Activated naive CD8-positive, alpha-beta T cell treated with anti-CD3 and anti-CD28 coated beads, Interleukin-2, amount 10 ng/mL, durations not matched to agents 7 days and 5 days (primary cell): ENCODE data around the gene VPS45. TPM values are rescaled to one million over a fixed set of nuclear protein-coding genes. Genes with fewer than 3 reads are reported as not detected.

Source experiments
- ATAC-seq: fragments of 150-1000 bp; cut with Tn5 transposase; one replicate; pipeline ENCODE4 v1.10.0; 2021; ENCODE audit warnings: low read depth, moderate library complexity
- POLR2A ChIA-PET: fragments of 350-600 bp; sonication (Branson Sonifier 250); formaldehyde crosslinking; loops from one replicate; lab custom pipeline; 2021; ENCODE audit warnings: antibody characterized with exemption; lab: Charles Lee
- DNase-seq: peaks from one replicate; pipeline ENCODE4 v3.0.0; 2021
- H3K27ac Mint-ChIP-seq: one replicate; pipeline ENCODE4 v1.8.0; 2022; ENCODE audit warnings: mild to moderate bottlenecking, mixed read lengths
- H3K27me3 Mint-ChIP-seq: one replicate; pipeline ENCODE4 v1.8.0; 2022; ENCODE audit warnings: mild to moderate bottlenecking, moderate library complexity, mixed read lengths
- H3K36me3 Mint-ChIP-seq: one replicate; pipeline ENCODE4 v1.8.0; 2021; ENCODE audit warnings: mild to moderate bottlenecking, mixed read lengths
- H3K4me1 Mint-ChIP-seq: one replicate; pipeline ENCODE4 v1.8.0; 2021; ENCODE audit warnings: mixed read lengths
- H3K4me3 Mint-ChIP-seq: one replicate; pipeline ENCODE4 v1.8.0; 2022; ENCODE audit warnings: mild to moderate bottlenecking, moderate library complexity, mixed read lengths
- H3K9me3 Mint-ChIP-seq: one replicate; pipeline ENCODE4 v1.8.0; 2021; ENCODE audit warnings: mixed read lengths
- total RNA-seq, 2 experiments: library from RNA; stranded (reverse); gene quantifications; one replicate each; pipeline ENCODE4 v1.2.3, GENCODE V29; 2021

VPS45 gene
- total RNA-seq, 2 experiments from 2014 or later, result 41.1 to 42.6 TPM

DNA sequence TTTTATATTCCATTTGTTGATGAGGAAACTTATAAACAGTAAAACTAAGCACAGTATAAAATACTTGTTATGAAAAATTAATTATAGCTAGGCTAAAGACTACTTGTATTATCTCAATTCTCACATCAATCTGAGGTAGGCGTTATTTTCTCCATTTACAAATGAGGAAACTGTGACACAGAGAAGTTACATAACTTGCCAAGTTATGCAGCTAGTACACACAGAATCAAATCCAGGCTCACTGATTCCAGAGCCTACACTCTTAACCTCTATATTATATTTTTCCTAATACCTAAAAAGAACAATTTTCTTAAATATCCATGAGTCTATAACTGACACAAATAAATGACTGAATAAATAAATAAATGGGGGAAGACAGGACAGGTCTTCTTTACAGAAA is 11.2 kb upstream of the VPS45 start:
- POLR2A ChIA-PET, result no interaction called here
- Mint-ChIP-seq H3K9me3 (peaks cover 3% of the 10 kb centered on the region), H3K4me3 (no peak overlapping the region), H3K4me1 (peaks cover 5% of the 10 kb centered on the region), H3K27me3 (peaks cover 9% of the 10 kb centered on the region), H3K27ac (no peak overlapping the region), H3K36me3 (no peaks in the 10 kb centered on the region)
- ATAC-seq, result no peak
- DNase-seq, result no peak

DNA sequence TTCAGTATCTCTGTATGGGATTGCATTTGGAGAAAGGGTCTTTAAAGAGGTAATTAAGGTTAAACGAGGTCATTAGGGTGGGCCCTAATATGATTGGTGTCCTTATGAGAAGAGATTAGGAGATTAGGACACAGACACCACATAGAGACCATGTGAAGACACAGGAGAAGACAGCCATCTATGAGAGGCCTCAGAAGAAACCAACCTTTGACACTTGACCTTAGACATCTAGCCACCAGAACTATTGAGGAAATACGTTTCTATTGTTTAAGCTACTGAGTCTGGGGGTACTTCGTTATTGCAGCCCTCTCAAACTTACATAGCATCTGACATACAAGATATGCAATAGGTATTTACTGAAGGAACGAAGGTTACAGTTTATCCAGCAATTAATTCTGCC is 7.3 kb upstream of the VPS45 start:
- no peak overlapping the region for H3K27ac Mint-ChIP-seq
- DNase-seq, result no peak
- POLR2A ChIA-PET, result no interaction called here
- no peak for ATAC-seq
- peaks cover 1% of the 10 kb centered on the region for H3K36me3 Mint-ChIP-seq
- H3K4me3 Mint-ChIP-seq, result no peak overlapping the region
- H3K4me1 Mint-ChIP-seq, result peaks cover 4% of the 10 kb centered on the region
- peaks cover 3% of the 10 kb centered on the region for H3K27me3 Mint-ChIP-seq
- H3K9me3 Mint-ChIP-seq, result peaks cover 3% of the 10 kb centered on the region

DNA sequence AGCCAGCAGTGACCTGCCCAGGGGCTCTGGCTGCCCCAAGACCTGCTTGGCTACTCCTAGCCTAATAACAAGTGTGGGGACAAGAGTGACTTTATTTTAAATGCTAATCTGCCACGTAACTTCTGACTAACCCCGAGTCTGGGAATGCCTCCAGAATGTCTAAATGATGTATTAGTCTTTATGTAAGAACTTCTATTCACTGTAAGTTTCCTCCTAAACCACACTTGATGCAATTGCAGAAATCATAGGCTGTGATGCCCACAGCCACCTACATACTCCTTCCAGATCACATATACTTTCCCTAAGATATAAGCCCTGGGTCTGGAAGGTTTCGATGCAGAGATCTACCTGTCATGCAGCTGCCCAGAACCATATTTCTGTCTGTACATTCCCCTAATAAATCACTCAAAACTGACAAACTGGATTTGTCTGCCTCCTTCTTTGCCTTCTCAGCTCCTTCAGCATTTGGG is 5.9 kb upstream of the VPS45 start:
- no peak for DNase-seq

DNA sequence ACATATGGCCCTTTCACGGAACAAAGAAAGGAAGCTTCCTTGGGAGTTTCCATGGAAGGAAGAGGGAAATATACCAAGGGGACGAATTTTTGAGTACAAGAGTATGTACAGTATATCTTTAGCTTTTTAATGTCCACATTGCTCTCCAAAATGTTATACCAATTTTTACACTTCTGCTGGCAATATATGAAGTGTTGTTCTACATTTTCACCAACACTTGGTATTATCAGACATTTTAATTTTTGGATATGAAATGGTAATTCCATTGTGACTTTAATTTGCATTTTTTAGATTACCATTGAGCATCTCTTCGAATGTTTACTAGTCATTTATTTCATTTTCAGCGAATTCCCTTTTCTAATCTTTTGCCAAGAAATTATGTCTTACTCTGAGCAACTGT is 5.5 kb upstream of the VPS45 start:
- Mint-ChIP-seq H3K4me3 (no peak overlapping the region), H3K27me3 (peaks cover 3% of the 10 kb centered on the region), H3K4me1 (peaks cover 13% of the 10 kb centered on the region), H3K27ac (no peak overlapping the region), H3K36me3 (peaks cover 1% of the 10 kb centered on the region), H3K9me3 (no peaks in the 10 kb centered on the region)
- ATAC-seq, result no peak
- no peak for DNase-seq
- POLR2A ChIA-PET, result interaction anchor here (1.0 kb wide), 1 partner anchor 175 kb away, joined by 3 read pairs; no protein-coding TSS in a partner anchor

More for the DNA sequence above, 5.9 kb upstream of the VPS45 start:
- H3K27ac Mint-ChIP-seq, result no peak overlapping the region
- no peak overlapping the region for H3K4me3 Mint-ChIP-seq
- no peak for ATAC-seq
- H3K27me3 Mint-ChIP-seq, result peaks cover 3% of the 10 kb centered on the region
- H3K36me3 Mint-ChIP-seq, result peaks cover 1% of the 10 kb centered on the region
- no peaks in the 10 kb centered on the region for H3K9me3 Mint-ChIP-seq
- peaks cover 11% of the 10 kb centered on the region for H3K4me1 Mint-ChIP-seq
- POLR2A ChIA-PET, result interaction anchor here (1.0 kb wide), 1 partner anchor 174 kb away, joined by 3 read pairs; no protein-coding TSS in a partner anchor

DNA sequence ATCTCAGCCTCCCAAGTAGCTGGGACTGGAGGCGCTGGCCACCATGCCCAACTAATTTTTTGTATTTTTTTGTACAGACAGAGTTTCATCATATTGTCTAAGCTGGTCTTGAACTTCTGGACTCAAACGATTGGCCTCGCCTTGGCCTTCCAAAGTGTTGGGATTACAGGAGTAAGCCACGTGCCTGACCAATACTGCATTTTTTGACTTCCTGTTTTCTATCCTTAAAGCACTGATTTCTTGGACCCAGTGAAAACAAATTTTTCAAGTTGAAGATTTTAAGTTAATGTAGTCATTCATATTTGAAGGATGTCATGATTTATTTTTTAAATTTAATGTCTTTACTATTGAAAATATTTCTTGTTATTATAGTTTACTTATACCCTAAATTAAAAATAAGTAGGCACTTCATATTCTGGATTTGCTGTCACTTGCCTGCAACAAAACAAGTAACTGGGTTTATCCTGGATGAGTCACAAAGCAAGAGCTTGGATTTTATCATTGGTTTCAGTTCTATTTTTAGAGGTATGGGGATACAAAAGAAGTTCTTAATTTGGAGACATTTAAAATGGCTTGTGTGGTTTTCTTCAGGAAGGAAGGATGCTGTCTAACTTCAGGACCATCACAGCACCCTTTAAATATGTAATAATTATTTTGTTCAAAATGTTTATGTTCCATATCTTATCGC is 2.2 kb upstream of the VPS45 start:
- ATAC-seq (no peak), DNase-seq (no peak)
- Mint-ChIP-seq H3K4me1 (peaks cover 31% of the 10 kb centered on the region), H3K9me3 (no peaks in the 10 kb centered on the region), H3K36me3 (peaks cover 10% of the 10 kb centered on the region), H3K4me3 (no peak overlapping the region), H3K27ac (no peak overlapping the region), H3K27me3 (peaks cover 3% of the 10 kb centered on the region)
- POLR2A ChIA-PET, result interaction anchor here (0.6 to 5.3 kb wide), 5 partner anchors 56 to 178 kb away, joined by 3 to 47 read pairs (median 5); partner anchors contain the start of genes OTUD7B and PLEKHO1

GRCh38 chr1:150066328-150066727 is 1.2 kb upstream of the VPS45 start:
- H3K9me3 Mint-ChIP-seq, result no peaks in the 10 kb centered on the region

DNA sequence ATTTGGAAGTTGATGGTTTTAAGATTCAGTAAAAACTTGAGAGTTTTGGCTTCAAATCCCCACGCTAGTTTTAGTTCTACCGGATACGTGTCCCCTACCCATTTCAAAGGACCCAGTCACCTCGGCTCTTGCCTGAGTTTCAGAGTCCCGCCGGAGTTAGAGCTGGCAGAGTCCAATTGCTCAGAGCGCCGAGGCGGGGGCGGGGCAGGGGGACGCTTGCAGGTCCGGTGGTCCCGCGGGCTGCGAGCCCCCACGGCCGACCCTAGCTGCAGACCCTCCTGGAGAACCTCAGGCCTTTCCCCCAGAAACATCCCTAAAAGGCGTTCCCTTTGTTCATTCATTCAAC is 765 bp upstream of the VPS45 start:
- H3K27ac Mint-ChIP-seq, result peak overlapping the region; percentile 93
- H3K27me3 Mint-ChIP-seq, result no peaks in the 10 kb centered on the region
- POLR2A ChIA-PET, result interaction anchor here (1.4 to 5.3 kb wide), 3 partner anchors 57 to 179 kb away, joined by 4 to 47 read pairs (median 6); partner anchors contain the start of gene OTUD7B
- ATAC-seq (peak; percentile 40), DNase-seq (peak; percentile 63)
- H3K9me3 Mint-ChIP-seq, result no peaks in the 10 kb centered on the region
- peaks cover 31% of the 10 kb centered on the region for H3K4me1 Mint-ChIP-seq
- peak overlapping the region; percentile 95 for H3K4me3 Mint-ChIP-seq
- peaks cover 10% of the 10 kb centered on the region for H3K36me3 Mint-ChIP-seq

More at GRCh38 chr1:150066328-150066727, 1.2 kb upstream of the VPS45 start:
- peaks cover 31% of the 10 kb centered on the region for H3K4me1 Mint-ChIP-seq
- POLR2A ChIA-PET, result interaction anchor here (1.6 to 5.3 kb wide), 2 partner anchors 57 to 179 kb away, joined by 6 to 47 read pairs; partner anchors contain the start of gene OTUD7B
- H3K27me3 Mint-ChIP-seq, result no peaks in the 10 kb centered on the region
- peak overlapping the region; percentile 95 for H3K4me3 Mint-ChIP-seq
- no peak for DNase-seq
- peaks cover 10% of the 10 kb centered on the region for H3K36me3 Mint-ChIP-seq
- ATAC-seq, result no peak
- H3K27ac Mint-ChIP-seq, result peak overlapping the region; percentile 93

- Mint-ChIP-seq H3K4me1 (peaks cover 34% of the 10 kb centered on the region), H3K27ac (peak overlapping the region; percentile 93), H3K36me3 (peaks cover 17% of the 10 kb centered on the region), H3K9me3 (no peaks in the 10 kb centered on the region), H3K4me3 (peak overlapping the region; percentile 95), H3K27me3 (no peaks in the 10 kb centered on the region)
- POLR2A ChIA-PET, result interaction anchor here (0.6 to 5.3 kb wide), 14 partner anchors 21 to 224 kb away, joined by 3 to 47 read pairs (median 4); partner anchors contain the start of gene PLEKHO1
- ATAC-seq (no peak), DNase-seq (no peak)
Measured at GRCh38 chr1:150068109-150068435, 496 bp downstream of the VPS45 start.

- Mint-ChIP-seq H3K27me3 (no peaks in the 10 kb centered on the region), H3K4me3 (no peak overlapping the region), H3K36me3 (peaks cover 22% of the 10 kb centered on the region), H3K27ac (no peak overlapping the region), H3K9me3 (no peaks in the 10 kb centered on the region), H3K4me1 (peaks cover 36% of the 10 kb centered on the region)
- POLR2A ChIA-PET, result no interaction called here
- ATAC-seq (no peak), DNase-seq (no peak)
Measured at GRCh38 chr1:150069923-150070322, 2.3 kb downstream of the VPS45 start.

GRCh38 chr1:150072959-150073358 is 5.4 kb downstream of the VPS45 start:
- Mint-ChIP-seq H3K4me1 (peaks cover 38% of the 10 kb centered on the region), H3K4me3 (no peak overlapping the region), H3K36me3 (peaks cover 35% of the 10 kb centered on the region), H3K27me3 (no peaks in the 10 kb centered on the region), H3K9me3 (no peaks in the 10 kb centered on the region), H3K27ac (no peak overlapping the region)
- DNase-seq, result no peak
- peak; percentile 60 for ATAC-seq
- POLR2A ChIA-PET, result interaction anchor here (0.5 to 3.8 kb wide), 7 partner anchors 73 to 186 kb away, joined by 3 to 20 read pairs (median 7); partner anchors contain the start of gene PLEKHO1

GRCh38 chr1:150073516-150073915 is 5.9 kb downstream of the VPS45 start:
- no peak for DNase-seq
- POLR2A ChIA-PET, result interaction anchor here (0.7 to 3.8 kb wide), 7 partner anchors 76 to 186 kb away, joined by 3 to 20 read pairs (median 7); partner anchors contain the start of gene PLEKHO1
- peaks cover 39% of the 10 kb centered on the region for H3K36me3 Mint-ChIP-seq
- no peak overlapping the region for H3K4me3 Mint-ChIP-seq
- peaks cover 34% of the 10 kb centered on the region for H3K4me1 Mint-ChIP-seq
- H3K27ac Mint-ChIP-seq, result no peak overlapping the region
- H3K9me3 Mint-ChIP-seq, result no peaks in the 10 kb centered on the region
- no peaks in the 10 kb centered on the region for H3K27me3 Mint-ChIP-seq
- ATAC-seq, result no peak

DNA sequence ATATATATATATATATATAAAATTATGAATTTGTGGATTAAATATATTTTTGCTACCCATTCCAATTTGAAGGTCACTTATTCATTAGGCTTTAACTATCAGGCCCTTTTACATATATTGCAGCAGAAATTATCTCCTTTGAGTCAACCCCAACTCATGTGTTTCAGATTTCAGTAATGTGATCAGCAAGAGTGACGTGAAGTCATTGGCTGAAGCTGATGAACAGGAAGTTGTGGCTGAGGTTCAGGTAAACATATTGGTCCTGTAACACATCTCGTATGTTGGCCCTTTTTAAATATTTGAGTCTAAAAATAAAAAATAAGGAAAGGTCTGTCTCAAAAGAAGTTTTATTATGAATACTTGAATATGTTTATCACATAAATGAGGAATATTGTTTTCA is 8.5 kb downstream of the VPS45 start:
- no peak overlapping the region for H3K27ac Mint-ChIP-seq
- peaks cover 25% of the 10 kb centered on the region for H3K4me1 Mint-ChIP-seq
- H3K36me3 Mint-ChIP-seq, result peaks cover 37% of the 10 kb centered on the region
- POLR2A ChIA-PET, result interaction anchor here (3.8 kb wide), 1 partner anchor 89 kb away, joined by 20 read pairs; no protein-coding TSS in a partner anchor
- ATAC-seq (no peak), DNase-seq (no peak)
- H3K9me3 Mint-ChIP-seq, result no peaks in the 10 kb centered on the region
- no peak overlapping the region for H3K4me3 Mint-ChIP-seq
- no peaks in the 10 kb centered on the region for H3K27me3 Mint-ChIP-seq

DNA sequence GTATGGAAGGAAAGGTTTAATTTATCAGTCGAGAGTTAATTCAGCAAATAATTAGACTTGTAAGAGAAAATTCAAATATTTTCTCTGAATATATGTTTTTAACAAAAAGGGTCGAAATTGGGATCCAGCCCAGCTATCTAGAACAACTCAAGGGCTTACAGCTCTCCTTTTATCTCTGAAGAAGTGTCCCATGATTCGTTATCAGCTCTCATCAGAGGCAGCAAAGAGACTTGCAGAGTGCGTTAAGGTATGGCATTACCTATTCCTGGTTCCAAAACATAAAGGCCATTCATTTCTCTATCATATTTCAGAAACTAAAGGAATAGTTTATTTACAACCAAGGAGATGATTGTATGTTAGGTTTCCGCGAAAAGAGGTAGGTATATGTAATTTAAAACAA is 9.4 kb downstream of the VPS45 start:
- POLR2A ChIA-PET, result interaction anchor here (0.8 kb wide), 1 partner anchor 190 kb away, joined by 3 read pairs; a partner anchor contains a TSS
- Mint-ChIP-seq H3K4me3 (no peak overlapping the region), H3K27ac (no peak overlapping the region), H3K4me1 (peaks cover 25% of the 10 kb centered on the region), H3K27me3 (no peaks in the 10 kb centered on the region), H3K9me3 (no peaks in the 10 kb centered on the region), H3K36me3 (peaks cover 41% of the 10 kb centered on the region)
- DNase-seq, result no peak
- ATAC-seq, result no peak
